ENCODE measurements around the gene PGS1. TPM values are rescaled to one million over a fixed set of nuclear protein-coding genes. Genes with fewer than 3 reads are reported as not detected.

PGS1 gene
- total RNA-seq, 2 experiments from 2014 or later = 73.3 to 75.0 TPM

- no peak for ATAC-seq
- peaks cover 55% of the 10 kb centered on the region for H3K36me3 Mint-ChIP-seq (ENCODE audit: low read depth)
- peak; percentile 50 for DNase-seq
- peaks cover 49% of the 10 kb centered on the region for H3K4me1 Mint-ChIP-seq
- POLR2A ChIA-PET = interaction anchor here (1.0 to 3.9 kb wide), 2 partner anchors 14 to 25 kb away, joined by 8 to 64 read pairs; no protein-coding TSS in a partner anchor
- peaks cover 3% of the 10 kb centered on the region for H3K27me3 Mint-ChIP-seq
- no peaks in the 10 kb centered on the region for H3K9me3 Mint-ChIP-seq (ENCODE audit: low read depth)
- peak overlapping the region; percentile 90 for H3K27ac Mint-ChIP-seq
- H3K4me3 Mint-ChIP-seq = peak overlapping the region; percentile 93
- intact Hi-C loops (cut with DNase I, micrococcal nuclease) = loop anchor here (2.0 to 5.0 kb wide), 5 partner anchors 43 to 417 kb away; no protein-coding TSS in a partner anchor
- CTCF ChIA-PET = interaction anchor here (0.6 to 1.4 kb wide), 2 partner anchors 17 to 106 kb away, joined by 3 to 4 read pairs; no protein-coding TSS in a partner anchor
These were observed 20.5 kb upstream of the PGS1 start for GRCh38 chr17:78357672-78358537.

GRCh38 chr17:78358538-78359320, 19.7 kb upstream of the PGS1 start:
- peak; percentile 59 for DNase-seq
- Mint-ChIP-seq H3K27me3 (peaks cover 3% of the 10 kb centered on the region), H3K4me3 (peak overlapping the region; percentile 93), H3K27ac (peak overlapping the region; percentile 90), H3K36me3 (ENCODE audit: low read depth) (peaks cover 52% of the 10 kb centered on the region), H3K4me1 (peaks cover 45% of the 10 kb centered on the region), H3K9me3 (ENCODE audit: low read depth) (no peaks in the 10 kb centered on the region)
- POLR2A ChIA-PET = interaction anchor here (1.0 to 3.9 kb wide), 2 partner anchors 14 to 24 kb away, joined by 8 to 64 read pairs; no protein-coding TSS in a partner anchor
- CTCF ChIA-PET = interaction anchor here (0.6 to 1.4 kb wide), 2 partner anchors 18 to 107 kb away, joined by 3 to 4 read pairs; no protein-coding TSS in a partner anchor
- intact Hi-C loops (cut with DNase I, micrococcal nuclease) = loop anchor here (5.0 kb wide), 2 partner anchors 106 to 246 kb away; no protein-coding TSS in a partner anchor
- ATAC-seq = no peak

GRCh38 chr17:78359321-78359996, 19.0 kb upstream of the PGS1 start:
- ChIA-PET CTCF (interaction anchor here (2.1 to 3.1 kb wide), 2 partner anchors 15 to 53 kb away, joined by 7 to 9 read pairs; no protein-coding TSS in a partner anchor), POLR2A (interaction anchor here (0.5 to 3.9 kb wide), 9 partner anchors 11 to 421 kb away, joined by 3 to 64 read pairs (median 5); no protein-coding TSS in a partner anchor)
- intact Hi-C loops (cut with DNase I, micrococcal nuclease) = loop anchor here (5.0 kb wide), 2 partner anchors 107 to 247 kb away; no protein-coding TSS in a partner anchor
- DNase-seq = no peak
- ATAC-seq = no peak
- Mint-ChIP-seq H3K27ac (peak overlapping the region; percentile 74), H3K4me1 (peaks cover 44% of the 10 kb centered on the region), H3K9me3 (ENCODE audit: low read depth) (no peaks in the 10 kb centered on the region), H3K27me3 (peaks cover 3% of the 10 kb centered on the region), H3K4me3 (peak overlapping the region; percentile 93), H3K36me3 (ENCODE audit: low read depth) (peaks cover 47% of the 10 kb centered on the region)

- peaks cover 3% of the 10 kb centered on the region for H3K27me3 Mint-ChIP-seq
- H3K36me3 Mint-ChIP-seq (ENCODE audit: low read depth) = peaks cover 44% of the 10 kb centered on the region
- peak within 1 kb of the TSS; percentile 90 for H3K27ac Mint-ChIP-seq
- CTCF ChIA-PET = interaction anchor here (0.7 to 3.1 kb wide), 6 partner anchors 10 to 85 kb away, joined by 3 to 9 read pairs (median 5); no protein-coding TSS in a partner anchor
- H3K4me3 Mint-ChIP-seq = peak within 1 kb of the TSS; percentile 93
- DNase-seq (peak; percentile 99), ATAC-seq (peak; percentile 70)
- H3K9me3 Mint-ChIP-seq (ENCODE audit: low read depth) = no peaks in the 10 kb centered on the region
- intact Hi-C loops (cut with DNase I, micrococcal nuclease) = loop anchor here (1.0 to 5.0 kb wide), 16 partner anchors 17 to 1623 kb away; partner anchors contain the start of genes AFMID (in 1 of the 2), BIRC5 (in 1 of the 2), PGS1 (in 1 of the 2) and SRSF2 (in 1 of the 2)
- POLR2A ChIA-PET = interaction anchor here (0.5 to 3.9 kb wide), 9 partner anchors 10 to 421 kb away, joined by 3 to 64 read pairs (median 5); no protein-coding TSS in a partner anchor
- H3K4me1 Mint-ChIP-seq = peaks cover 44% of the 10 kb centered on the region
These were observed 18.5 kb upstream of the PGS1 start, which contains the start of gene SOCS3 for GRCh38 chr17:78359997-78360370. Gene SOCS3 (minus strand): TSS chr17:78360077. CDS start chr17:78359095, 982 bp downstream.

- intact Hi-C loops (cut with DNase I, micrococcal nuclease) = loop anchor here (1.0 to 2.0 kb wide), 14 partner anchors 17 to 1623 kb away; partner anchors contain the start of genes AFMID (in 1 of the 2), BIRC5 (in 1 of the 2), PGS1 (in 1 of the 2) and SRSF2 (in 1 of the 2)
- POLR2A ChIA-PET = interaction anchor here (0.5 to 3.9 kb wide), 10 partner anchors 10 to 420 kb away, joined by 3 to 64 read pairs (median 4); no protein-coding TSS in a partner anchor
- Mint-ChIP-seq H3K27me3 (peaks cover 3% of the 10 kb centered on the region), H3K4me3 (peak overlapping the region; percentile 74), H3K27ac (peak overlapping the region; percentile 90), H3K36me3 (ENCODE audit: low read depth) (peaks cover 38% of the 10 kb centered on the region), H3K9me3 (ENCODE audit: low read depth) (no peaks in the 10 kb centered on the region), H3K4me1 (peaks cover 42% of the 10 kb centered on the region)
- DNase-seq (peak; percentile 97), ATAC-seq (peak; percentile 41)
- CTCF ChIA-PET = interaction anchor here (0.6 to 5.7 kb wide), 18 partner anchors 9 to 133 kb away, joined by 3 to 63 read pairs (median 4); no protein-coding TSS in a partner anchor
These were observed 17.9 kb upstream of the PGS1 start for GRCh38 chr17:78360371-78361224.

GRCh38 chr17:78361225-78361701, 17.2 kb upstream of the PGS1 start:
- Mint-ChIP-seq H3K27ac (peak overlapping the region; percentile 90), H3K27me3 (peaks cover 3% of the 10 kb centered on the region), H3K9me3 (ENCODE audit: low read depth) (no peaks in the 10 kb centered on the region), H3K4me3 (peak overlapping the region; percentile 74), H3K36me3 (ENCODE audit: low read depth) (peaks cover 31% of the 10 kb centered on the region), H3K4me1 (peaks cover 35% of the 10 kb centered on the region)
- ChIA-PET POLR2A (interaction anchor here (0.6 to 3.9 kb wide), 9 partner anchors 9 to 176 kb away, joined by 3 to 64 read pairs (median 4); no protein-coding TSS in a partner anchor), CTCF (interaction anchor here (0.6 to 5.7 kb wide), 16 partner anchors 9 to 134 kb away, joined by 3 to 63 read pairs (median 4); no protein-coding TSS in a partner anchor)
- intact Hi-C loops (cut with DNase I, micrococcal nuclease) = loop anchor here (2.0 kb wide), 2 partner anchors 62 to 174 kb away; partner anchors contain the start of genes AFMID (in 1 of the 2) and TK1 (in 1 of the 2)
- DNase-seq (peak; percentile 27), ATAC-seq (no peak)

- no peak for ATAC-seq
- ChIA-PET POLR2A (interaction anchor here (0.6 to 0.7 kb wide), 2 partner anchors 44 to 60 kb away, joined by 3 to 4 read pairs; no protein-coding TSS in a partner anchor), CTCF (interaction anchor here (0.6 to 5.7 kb wide), 10 partner anchors 10 to 237 kb away, joined by 3 to 63 read pairs (median 4); no protein-coding TSS in a partner anchor)
- Mint-ChIP-seq H3K36me3 (ENCODE audit: low read depth) (peaks cover 22% of the 10 kb centered on the region), H3K27ac (peak overlapping the region; percentile 33), H3K4me1 (peaks cover 32% of the 10 kb centered on the region), H3K27me3 (peaks cover 3% of the 10 kb centered on the region), H3K4me3 (no peak overlapping the region), H3K9me3 (ENCODE audit: low read depth) (no peaks in the 10 kb centered on the region)
- no peak for DNase-seq
- intact Hi-C loops (cut with DNase I, micrococcal nuclease) = no loop called here
These were observed 16.2 kb upstream of the PGS1 start for GRCh38 chr17:78362232-78362631.

- POLR2A ChIA-PET = interaction anchor here (0.6 to 0.7 kb wide), 2 partner anchors 43 to 59 kb away, joined by 3 to 4 read pairs; no protein-coding TSS in a partner anchor
- H3K36me3 Mint-ChIP-seq (ENCODE audit: low read depth) = peaks cover 18% of the 10 kb centered on the region
- H3K27me3 Mint-ChIP-seq = peaks cover 3% of the 10 kb centered on the region
- no peak overlapping the region for H3K4me3 Mint-ChIP-seq
- ATAC-seq (no peak), DNase-seq (no peak)
- peaks cover 32% of the 10 kb centered on the region for H3K4me1 Mint-ChIP-seq
- peak overlapping the region; percentile 33 for H3K27ac Mint-ChIP-seq
- no peaks in the 10 kb centered on the region for H3K9me3 Mint-ChIP-seq (ENCODE audit: low read depth)
- CTCF ChIA-PET = interaction anchor here (0.6 to 5.7 kb wide), 8 partner anchors 25 to 238 kb away, joined by 3 to 63 read pairs (median 4); no protein-coding TSS in a partner anchor
- intact Hi-C loops (cut with DNase I, micrococcal nuclease) = no loop called here
These were observed 15.8 kb upstream of the PGS1 start for GRCh38 chr17:78362671-78363070.
